ENCODE measurements around the gene RSAD2.

The RSAD2 gene

DNA sequence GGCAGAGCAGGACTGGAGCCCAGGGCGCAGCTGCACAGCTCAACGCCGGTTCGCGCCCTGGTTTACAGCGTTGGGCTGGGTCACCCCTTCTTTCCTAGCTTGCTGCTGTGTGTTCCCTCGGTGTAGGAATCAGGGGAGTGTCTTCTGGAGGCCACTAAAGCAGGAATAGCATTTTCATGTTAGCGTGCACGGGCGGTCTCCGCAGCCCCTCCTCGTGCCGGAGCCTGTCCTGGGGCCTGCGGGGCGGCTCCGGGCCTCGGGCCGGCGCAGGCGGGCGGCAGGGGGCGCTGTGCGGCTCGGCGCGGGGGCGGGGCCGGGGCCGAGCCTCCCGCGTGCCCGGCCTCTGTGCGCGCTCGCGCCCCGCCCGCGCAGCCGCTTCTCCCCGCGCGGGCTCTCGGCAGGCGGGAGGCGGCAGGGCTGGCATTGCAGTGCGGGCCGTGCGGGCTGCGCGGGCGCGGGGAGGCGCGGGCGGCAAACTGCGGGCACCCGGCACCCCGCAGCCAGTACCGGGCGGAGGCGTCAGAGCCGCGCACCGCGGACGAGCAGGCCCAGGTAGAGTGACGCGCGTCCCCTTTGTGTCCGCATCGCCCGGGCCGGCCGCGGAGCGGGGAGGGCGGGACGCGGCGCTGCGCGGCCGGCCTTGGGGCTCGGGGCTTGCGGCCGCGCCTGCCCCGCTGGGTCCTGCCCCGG, 39.6 kb downstream of the RSAD2 start, which contains the start of gene RNF144A:
RNF144A (plus strand) TSS at position 342 of the 690 bp plus-strand sequence. CDS start 79,515 bp downstream, outside the sequence.
- TF ChIP-seq, protein P1, sequence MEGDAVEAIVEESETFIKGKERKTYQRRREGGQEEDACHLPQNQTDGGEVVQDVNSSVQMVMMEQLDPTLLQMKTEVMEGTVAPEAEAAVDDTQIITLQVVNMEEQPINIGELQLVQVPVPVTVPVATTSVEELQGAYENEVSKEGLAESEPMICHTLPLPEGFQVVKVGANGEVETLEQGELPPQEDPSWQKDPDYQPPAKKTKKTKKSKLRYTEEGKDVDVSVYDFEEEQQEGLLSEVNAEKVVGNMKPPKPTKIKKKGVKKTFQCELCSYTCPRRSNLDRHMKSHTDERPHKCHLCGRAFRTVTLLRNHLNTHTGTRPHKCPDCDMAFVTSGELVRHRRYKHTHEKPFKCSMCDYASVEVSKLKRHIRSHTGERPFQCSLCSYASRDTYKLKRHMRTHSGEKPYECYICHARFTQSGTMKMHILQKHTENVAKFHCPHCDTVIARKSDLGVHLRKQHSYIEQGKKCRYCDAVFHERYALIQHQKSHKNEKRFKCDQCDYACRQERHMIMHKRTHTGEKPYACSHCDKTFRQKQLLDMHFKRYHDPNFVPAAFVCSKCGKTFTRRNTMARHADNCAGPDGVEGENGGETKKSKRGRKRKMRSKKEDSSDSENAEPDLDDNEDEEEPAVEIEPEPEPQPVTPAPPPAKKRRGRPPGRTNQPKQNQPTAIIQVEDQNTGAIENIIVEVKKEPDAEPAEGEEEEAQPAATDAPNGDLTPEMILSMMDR (IDR thresholded peaks at IDR 0.05): peak; percentile 86

DNA sequence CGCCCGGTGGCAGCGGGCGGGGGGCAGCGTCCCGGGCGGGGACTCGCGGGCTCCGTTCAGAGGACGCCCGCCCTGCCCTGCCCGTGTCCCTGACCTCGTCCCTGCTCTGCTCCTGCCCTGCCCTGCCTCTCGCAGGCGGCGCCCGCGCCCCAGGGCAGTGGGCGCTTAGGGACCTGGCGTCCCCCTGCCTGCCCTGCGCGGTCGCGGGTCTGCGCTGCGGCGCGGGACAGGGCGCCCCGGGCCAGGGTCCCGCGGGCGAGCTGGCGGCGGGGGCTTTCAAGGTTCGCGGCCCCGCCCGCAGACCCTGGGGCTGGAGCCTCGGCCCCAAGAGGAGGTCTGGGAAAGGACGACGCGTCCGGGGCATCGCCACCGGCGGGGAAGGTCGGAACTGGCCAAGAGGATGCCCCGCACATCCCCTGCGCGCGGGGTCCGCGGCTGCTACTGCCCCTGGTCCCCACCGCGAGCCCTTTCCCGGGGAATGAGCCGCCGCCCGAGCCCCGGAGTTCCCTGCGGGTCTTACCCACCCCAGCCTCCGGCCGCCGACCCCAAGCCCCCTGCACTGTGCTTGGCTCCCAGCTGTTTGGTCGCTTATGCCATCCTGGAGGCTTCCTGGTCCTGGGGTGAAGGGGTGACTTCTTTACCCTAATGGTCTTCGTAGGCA, 40.3 kb downstream of the RSAD2 start:
- TF ChIP-seq, protein P1 (IDR thresholded peaks at IDR 0.05): no peak

DNA sequence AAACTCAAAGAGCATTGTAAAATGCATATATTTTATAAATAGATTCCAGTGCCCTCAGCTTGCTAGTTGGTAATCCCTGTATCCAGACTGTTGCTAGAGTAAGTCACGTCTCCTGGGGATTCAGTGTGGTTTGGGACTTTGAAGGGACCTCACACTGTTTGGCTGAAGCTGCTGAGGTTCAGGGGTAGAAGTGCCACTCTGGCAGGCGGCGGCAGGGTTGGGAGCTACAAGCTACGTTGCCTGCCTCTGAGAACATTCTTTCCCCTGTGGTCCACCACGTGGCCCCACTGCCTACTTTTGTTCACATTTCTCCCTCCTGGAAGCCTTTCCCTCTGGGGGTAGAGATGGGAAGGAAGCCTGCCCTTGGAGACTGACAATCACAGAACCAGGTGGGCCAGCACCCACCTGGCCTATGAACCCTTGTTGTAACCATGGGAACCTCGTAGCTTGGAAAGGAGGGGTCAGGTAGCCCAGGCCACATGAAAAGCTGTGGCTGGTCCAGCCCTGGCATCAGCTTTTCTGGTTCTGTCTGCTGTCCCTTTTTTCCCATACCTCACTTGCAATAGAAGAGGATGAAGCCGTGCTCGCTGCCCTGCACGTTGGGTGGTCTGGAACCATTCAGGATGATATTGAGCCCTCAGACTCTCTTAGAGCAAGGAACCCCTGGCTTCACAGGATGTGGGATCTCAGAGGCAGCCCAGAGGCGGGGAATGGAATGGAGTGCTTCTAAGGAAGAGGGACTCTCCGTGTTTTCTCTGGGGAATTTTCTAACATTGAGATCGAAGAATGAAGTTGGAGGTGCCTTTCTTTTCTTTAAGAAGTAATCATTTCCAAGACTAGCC, 42.5 kb downstream of the RSAD2 start:
- TF ChIP-seq, protein P1 (IDR thresholded peaks at IDR 0.05): no peak

DNA sequence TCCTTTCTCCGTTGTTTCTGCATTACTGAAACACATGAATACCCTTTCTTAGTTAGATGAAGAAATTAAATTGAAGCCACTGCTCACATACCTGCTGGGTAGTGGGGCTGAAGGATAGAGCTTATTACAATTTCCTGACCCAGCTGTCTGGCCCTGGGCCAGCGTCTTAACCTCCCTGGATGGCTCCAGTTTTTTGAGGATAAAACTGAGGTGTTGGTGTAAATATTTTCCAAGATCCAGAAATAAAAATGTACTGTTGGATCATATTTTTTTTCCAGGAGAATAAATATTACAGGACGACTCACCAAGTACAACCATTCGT, 43.1 kb downstream of the RSAD2 start:
- TF ChIP-seq, protein P1 (IDR thresholded peaks at IDR 0.05): no peak

DNA sequence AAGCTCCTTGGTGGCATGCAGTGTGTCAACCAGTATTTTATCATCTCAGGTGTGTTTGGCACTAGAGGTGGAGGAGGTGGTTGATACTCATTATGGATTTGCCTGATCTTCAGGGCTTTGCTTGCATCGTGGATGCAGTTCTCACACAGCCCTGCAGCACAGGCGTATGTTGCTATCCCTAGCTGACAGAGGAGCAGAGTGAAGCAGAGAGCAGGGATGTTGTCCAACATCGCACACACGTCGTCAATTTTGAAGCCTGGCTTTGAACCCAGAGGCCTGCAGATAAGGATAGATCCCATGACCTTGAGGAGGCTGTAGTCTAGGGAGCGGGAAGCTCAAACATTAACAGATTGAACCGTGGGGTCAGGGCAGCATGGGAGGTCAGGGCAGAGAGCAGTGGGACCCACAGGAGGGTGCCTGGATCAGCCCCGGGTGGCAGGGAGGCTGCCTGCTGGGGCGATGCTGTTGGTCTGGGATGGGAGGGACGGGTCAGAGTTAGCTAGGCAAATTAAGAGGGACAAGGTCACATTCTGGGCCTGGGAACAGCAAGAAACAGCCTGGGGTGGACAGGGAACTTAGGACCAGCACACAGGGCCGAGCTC, 43.8 kb downstream of the RSAD2 start:
- TF ChIP-seq, protein P1 (IDR thresholded peaks at IDR 0.05): no peak

DNA sequence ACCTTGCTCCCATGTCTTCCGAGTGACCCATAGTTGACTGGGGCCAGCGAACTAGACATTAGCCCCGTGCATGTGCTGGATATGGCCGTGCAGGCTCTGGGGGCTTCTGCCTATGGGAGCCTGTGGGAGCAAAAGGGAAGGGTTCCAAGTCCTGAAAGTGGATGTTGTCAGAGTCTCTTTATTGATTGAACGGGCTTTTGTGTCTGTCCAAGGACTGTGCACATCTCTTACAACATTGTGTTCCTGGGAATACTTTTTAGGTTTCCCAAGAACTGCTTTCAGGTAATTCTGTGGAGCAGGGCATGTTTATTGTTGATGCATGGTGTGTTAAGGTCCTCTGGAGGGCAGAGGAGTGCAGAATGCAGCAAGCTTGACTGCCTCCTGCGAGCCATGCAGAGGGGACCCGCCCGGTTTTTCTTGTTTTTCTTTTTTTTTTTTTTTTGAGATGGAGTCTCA, 44.7 kb downstream of the RSAD2 start:
- TF ChIP-seq, protein P1 (IDR thresholded peaks at IDR 0.05): peak; percentile 47

DNA sequence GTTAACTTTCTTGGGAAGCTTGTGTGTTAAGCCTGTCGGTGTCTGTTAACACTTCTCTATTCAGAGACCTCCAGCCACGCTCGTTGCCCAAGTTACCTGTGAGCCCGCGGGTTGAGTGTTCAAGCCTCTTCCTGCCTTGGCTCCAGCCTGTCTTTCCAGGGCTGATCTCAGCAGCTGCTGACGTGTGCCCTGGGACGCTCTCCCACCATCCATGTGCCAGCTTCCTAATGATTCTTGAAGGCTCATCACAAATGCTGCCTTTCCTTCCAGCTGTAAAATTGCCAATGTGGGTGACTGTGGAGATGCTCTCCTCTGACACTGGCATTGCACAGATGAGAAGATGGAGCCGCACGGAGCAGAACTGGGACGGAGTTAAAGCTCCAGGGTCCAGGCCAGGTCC, 45.7 kb downstream of the RSAD2 start:
- TF ChIP-seq, protein P1 (IDR thresholded peaks at IDR 0.05): no peak
